HG03103 (cell line): ENCODE data around the gene CACNA1E.
A peak's percentile ranks its signal among the peaks of the same experiment; 100 is the strongest.

Source experiments
- ATAC-seq: cut with Tn5 transposase; IDR thresholded peaks from one replicate; pipeline ENCODE4 v1.9.1; 2021; ENCODE audit warnings: low read depth; ENCODE audit not compliant: unreplicated experiment

The CACNA1E gene

DNA sequence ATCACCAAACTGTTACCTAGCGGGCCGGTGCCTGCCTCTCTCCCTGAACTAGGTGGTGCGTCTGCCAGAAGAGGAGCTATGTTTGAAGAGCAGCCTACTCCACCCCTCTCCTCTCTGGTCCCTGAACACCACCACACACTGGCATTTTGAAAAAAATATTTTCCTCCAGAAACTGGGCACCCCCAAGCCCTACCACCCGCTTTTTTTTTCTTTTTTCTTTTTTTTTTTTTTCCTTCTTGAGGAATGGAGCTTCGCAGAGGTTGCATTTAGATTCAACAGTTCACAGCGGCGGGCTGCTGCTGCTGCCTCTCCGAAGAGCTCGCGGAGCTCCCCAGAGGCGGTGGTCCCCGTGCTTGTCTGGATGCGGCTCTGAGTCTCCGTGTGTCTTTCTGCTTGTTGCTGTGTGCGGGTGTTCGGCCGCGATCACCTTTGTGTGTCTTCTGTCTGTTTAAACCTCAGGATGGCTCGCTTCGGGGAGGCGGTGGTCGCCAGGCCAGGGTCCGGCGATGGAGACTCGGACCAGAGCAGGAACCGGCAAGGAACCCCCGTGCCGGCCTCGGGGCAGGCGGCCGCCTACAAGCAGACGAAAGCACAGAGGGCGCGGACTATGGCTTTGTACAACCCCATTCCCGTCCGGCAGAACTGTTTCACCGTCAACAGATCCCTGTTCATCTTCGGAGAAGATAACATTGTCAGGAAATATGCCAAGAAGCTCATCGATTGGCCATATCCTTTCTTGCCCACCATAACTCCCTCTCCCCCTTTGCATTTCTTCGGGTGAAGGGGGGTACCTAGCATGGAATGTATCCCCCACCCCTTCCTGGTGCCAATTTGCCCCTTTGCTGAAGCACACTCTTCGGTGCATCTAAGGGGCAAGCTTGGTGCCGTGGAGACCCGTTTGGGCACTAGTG lies at the start of gene CACNA1E:
Gene CACNA1E, plus strand, starts transcription at position 233 of the 911 bp plus-strand sequence. Its CDS starts 228 bp downstream, at position 461.
- no peak for ATAC-seq

DNA sequence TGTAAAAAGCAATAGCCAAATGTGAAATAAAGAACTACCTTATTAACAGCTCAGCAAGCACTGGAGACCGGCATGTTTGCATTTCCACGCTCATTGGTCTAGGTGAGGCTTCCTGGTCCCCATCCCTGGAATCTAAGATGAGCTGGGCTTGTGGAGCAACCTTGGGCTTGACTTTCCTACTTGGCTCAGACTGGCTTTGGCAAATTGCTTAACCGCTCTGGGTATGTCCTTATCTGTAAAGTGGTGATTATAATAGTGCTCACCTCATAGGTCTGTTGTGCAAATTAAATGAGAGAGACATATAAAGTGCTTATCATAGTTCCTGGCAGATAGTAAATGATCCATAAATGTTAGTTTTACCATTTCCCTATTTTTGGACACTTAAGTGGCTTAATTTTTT lies 49.4 kb upstream of the CACNA1E start:
- ATAC-seq = no peak

DNA sequence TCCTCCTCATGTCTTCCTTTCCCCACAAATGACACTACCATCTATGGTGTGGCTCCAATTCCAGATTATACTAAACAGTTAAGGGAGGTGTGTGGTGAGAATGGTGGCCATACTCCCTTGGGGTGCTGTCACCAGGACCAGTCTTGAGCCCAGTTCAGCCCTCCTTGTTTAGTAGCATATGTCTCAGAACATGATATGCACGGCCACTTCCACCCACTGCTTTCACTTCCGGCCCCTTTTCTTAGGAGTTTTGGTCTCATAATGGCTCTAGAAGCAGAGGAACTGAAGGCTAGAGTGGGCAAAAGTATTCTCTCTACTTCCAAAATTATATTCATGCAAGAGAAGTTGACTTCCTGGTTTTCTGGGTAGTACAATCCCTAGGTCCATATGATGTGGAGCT lies 45.3 kb upstream of the CACNA1E start:
- ATAC-seq = peak; percentile 56

DNA sequence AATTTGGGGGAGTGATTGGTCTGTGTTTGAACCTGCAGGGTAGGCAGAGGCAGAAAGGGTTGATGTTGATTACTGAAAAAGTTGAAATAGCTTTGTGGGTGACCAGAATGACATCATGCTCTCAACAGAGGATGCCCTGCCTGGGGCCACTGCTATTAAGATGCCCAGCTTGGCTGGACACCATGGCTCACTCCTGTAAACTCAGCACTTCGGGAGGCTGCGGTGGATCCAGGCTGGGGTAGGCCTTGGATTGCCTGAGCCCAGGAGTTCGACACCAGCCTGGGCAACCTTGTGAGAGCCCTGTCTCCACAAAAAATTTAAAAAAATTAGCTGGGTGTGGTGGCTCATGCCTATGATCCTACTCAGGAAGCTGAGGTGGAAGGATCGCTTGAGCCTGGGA lies 42.8 kb upstream of the CACNA1E start:
- no peak for ATAC-seq

DNA sequence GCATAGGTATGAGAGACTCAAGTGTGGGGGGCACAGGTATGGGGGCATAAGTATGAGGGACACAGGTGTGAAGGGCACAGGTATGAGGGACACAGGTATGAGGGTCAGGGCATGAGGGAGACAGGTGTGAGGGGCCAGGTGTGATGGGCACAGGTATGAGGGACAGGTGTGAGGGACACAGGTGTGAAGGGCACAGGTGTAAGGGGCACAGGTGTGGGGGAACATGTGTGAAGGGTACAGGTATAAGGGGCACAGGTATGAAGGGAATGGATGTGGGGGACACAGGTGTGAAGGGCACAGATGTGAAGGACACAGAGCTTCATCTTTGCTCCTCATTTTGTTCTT lies 41.2 kb upstream of the CACNA1E start:
- ATAC-seq = no peak

DNA sequence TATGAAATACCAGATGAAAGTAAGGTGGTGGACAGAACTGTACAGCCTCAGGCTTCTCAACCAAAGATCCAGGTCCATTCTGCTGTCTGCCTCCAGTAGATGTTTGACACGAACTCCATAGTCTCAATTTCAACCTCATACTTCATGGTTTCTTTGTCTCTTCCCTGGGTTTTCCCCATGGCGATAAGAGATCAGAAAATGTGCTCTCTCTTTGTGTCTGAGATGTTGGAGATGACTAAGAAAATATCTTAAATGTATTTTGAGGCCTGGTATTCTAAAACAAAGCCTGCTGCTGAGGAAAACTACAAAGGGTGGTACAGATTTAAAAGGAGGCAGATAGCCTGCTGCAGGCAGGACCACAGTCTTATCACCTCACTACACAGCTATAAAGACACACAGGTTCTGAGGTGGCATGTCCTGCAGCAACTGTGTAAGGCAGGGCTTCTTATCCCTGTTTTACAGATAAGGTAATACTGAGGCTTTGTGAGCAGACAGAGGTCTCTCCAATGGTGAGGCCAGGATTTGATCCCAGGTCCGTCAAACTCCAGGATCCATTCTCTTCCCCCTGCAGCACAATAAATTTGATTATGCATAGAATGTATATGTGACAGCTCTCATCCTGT lies 40.0 kb upstream of the CACNA1E start:
- no peak for ATAC-seq

DNA sequence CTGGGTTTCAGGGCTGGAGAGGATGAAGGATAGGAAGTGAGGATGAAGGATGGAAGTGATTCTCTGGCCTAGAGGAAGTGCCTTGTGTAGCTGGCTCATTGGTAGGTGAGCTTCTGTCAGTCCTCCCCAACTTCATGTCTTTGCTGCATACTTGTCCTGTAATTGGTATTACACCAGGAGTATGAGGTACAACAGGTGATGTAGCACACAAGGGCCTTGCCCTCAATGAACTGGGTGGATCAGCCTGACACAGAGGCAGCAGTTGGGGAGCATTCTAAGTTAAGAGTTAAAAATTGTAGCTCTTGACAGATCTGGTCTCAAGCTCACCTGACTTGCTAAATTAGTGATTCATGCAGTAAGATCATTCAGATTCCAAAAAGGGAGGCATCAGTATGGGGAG lies 37.9 kb upstream of the CACNA1E start:
- ATAC-seq = no peak

DNA sequence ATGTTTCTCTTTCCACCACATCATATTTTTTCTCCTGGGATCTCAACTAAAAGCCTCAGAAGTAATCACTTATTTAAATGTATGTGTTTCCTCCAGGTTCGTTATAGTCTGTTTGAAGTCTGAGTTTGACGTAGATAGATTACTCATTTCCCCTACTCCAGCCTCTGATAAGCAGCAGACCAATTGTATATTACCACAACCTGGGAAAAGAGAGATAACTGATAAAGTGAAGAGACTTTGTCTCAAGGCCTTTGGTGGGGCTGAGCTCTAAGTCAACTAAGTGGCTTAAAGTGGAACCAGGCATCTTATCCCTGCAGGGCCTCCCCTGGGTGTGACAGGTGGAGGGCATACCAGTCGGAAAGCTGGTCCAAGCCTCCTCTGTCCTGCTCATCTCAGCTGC lies 34.9 kb upstream of the CACNA1E start:
- no peak for ATAC-seq

DNA sequence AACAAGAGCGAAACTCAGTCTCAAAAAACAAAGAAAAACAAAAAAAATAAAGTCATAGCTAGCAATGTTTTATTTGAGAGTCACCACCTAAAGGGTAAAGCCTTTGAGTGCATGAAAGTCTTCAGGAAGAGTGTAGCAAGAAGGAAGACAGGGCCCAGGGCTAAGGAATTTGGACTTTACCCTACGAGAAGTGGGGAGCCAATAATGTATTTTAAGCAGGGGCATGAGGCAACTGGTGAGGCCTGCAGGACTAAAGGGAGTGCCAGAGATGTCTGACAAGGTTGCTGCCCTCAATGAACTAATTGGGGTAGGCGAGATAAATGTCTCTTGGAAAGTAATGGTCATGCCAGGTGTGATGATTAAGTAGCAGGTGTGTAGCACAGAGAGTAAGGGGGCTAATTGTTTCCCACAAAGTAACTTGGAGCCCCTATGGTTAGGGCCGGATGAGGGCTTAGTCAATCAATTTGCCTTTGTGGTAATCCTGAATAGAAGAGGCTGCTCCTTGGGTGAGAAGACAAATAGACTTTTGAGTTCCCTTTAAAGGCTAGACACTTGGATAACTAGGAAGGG lies 31.6 kb upstream of the CACNA1E start:
- ATAC-seq = no peak

DNA sequence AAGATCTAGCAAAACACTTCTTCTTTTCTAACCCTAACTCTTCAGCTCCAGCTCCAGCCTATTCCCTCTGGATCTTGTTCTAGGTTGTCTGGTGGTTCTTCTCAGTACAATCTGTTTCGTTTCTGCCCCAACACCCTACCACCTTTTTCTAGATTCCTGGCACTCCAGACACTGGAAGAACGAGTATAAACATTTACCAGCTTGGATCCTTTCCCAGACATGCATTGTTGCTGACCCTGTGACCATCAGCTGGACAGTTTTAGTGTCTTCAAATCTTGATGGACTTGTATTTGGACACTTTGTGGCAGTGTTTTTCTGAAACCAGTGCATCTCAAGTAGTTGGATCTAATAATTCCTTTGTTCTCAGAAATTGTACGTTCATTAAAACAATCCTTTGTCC lies 30.6 kb upstream of the CACNA1E start:
- ATAC-seq = no peak

DNA sequence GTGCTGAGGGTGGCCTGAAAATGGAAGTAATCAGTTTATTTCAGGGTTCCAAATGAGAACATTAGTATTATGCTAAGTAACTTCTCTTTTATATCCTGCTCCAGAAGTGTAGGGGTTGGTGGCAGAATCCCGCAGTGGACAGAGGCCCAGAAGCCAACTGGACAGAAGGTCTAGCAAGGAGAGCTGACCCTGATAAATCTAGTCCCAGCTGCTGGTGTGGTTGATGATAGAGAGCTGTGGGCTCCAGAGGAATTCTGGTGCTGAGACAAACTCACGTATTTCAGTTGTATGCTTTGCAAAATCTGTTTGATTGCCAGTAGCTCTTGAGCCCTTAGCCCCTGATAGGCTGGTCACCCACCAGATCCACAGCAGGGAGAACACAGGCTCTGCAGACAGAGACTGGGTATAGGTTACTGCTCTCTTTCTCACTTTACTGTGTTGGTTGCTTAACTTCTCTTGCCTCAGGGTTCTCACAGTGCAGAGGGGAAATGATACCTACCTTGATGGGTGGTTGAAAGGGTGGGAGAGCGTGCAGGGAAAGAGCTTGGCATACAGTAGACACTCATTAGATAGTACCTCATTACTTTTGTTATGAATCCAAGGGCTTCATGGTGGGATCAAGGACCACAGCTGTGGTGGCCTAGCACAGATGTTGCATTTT lies 29.6 kb upstream of the CACNA1E start:
- ATAC-seq = no peak

DNA sequence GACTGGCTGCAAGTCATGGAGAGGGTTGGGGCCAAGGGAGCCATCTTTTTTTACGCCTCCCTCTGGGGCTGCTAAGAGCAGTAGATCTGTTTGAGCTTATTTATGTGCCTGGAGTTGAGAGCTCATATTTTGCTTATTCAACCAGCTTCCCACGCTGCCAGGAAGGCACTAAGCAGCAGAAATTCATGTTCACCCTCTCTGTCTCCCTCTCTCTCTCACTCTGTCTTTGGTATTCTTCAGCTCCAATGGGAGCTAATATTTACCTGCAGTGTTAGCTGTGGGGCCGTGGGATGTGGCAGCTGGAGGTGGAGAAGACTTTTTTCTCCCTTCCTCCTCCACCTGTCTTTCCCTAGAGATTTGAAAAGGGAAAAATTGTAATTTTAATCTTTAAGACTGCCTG lies 26.8 kb upstream of the CACNA1E start:
- ATAC-seq = no peak

DNA sequence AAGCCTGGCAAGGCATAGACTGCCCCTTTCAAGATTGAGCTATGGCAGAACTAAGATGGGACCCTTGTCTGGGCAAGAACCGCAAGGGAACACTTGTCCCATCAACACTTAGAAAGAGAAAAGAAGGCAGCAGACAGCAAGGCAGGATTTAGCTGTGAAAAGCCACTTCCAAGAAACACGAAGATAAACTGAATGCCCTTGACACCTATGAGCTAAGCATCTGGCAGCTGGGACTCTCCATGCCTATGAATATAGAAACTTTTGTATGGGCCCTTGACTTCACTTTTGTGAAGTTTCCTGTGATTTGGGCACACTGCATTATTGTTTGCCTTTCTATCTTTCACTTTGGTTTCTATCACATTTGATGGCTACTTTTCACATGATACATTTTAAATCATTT lies 24.9 kb upstream of the CACNA1E start:
- ATAC-seq = no peak

DNA sequence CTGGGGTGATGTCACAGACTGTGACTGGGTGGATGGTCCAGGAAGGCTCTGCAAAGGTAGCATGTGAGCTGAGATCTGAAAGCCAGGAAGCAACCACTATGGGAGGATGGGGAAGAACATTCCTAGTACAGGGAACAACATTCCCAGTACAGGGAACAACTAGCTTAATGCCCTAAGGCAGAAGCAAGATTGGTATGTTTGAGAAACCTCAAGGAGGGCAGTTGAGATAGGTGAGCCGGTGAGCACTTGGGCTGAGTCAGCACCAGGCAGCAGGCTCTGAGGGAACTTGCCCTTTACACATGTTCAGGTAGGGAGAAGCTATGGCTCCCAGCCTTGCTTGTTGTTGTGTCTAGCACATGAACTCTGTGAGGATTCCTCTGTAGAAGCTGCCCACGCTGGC lies 24.2 kb upstream of the CACNA1E start:
- ATAC-seq = no peak

DNA sequence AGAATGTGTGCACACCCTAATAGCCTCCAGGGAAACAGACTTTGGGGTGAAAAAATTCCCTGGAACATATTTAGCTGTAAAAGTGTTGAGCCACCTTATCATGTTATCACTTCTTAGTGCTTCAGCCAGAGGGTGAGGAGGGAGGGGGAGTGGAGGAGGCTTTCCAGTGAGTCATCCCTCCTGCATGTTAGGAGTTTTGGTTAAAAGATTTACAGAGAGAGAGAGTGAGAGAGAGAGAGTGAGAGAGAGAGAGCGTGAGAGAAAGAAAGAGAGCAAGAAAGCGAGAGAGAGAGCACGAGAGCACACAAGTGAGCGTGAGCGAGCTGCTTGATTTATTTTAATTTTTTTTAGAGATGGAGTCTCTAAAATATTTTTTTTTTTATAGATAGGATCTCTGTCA lies 13.5 kb upstream of the CACNA1E start:
- ATAC-seq = no peak

DNA sequence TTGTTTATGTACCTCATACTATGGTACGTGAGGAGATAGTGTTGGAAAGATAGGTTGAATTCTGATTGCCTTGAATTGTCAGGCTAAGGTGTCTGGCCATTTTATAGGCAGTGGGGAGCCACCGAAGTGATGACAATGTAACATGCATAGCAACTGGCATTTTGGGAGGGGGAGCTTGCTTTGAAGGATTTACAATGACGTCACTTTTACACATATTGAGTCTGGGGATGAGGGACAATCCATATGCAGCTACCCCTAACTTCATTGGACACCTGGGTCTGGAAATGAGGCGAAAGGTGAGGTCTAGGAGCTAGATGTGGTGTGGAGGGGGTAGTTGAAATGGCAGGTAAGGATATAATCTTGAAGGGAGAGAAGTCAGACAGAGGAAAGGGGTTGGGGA lies 7.7 kb upstream of the CACNA1E start:
- no peak for ATAC-seq

DNA sequence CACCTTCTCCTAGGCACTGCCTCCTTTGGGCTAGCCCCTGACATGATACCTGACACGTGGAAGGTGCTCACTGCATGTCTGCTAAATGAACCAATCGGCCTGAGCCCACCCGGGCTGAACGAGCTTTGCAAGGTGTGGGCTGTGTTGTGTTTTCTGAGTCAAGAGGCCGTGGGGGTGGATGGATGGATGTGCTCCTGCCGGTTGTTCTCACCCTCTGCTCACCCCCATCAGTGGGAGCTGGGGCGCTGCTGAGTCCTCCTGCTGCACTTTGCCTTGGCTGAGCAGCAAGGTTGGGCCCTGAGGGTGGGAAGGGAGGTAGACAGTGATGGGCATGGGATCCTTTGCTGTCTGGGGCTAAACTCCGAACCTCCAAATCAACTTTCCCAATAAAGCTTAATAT lies 6.7 kb upstream of the CACNA1E start:
- ATAC-seq = no peak

DNA sequence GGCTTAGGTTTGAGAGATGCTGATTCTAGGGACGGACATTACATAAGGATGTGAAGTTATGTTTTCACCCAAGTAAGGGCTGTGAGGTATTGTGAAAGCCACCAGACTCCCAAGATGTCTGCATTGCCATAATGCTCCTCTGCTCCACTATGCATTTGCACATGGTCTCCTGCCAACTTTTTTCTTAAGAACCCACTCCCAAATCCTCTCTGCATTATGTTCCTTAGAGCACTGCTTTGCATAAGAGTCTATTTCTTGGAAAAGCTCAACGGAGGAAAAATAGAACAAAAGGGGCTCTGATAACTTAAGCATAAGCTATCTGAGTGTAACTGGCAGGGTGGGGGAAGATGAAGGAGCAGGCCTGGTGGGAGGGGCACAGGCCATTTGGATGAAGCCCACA lies 5.0 kb upstream of the CACNA1E start:
- ATAC-seq = no peak

DNA sequence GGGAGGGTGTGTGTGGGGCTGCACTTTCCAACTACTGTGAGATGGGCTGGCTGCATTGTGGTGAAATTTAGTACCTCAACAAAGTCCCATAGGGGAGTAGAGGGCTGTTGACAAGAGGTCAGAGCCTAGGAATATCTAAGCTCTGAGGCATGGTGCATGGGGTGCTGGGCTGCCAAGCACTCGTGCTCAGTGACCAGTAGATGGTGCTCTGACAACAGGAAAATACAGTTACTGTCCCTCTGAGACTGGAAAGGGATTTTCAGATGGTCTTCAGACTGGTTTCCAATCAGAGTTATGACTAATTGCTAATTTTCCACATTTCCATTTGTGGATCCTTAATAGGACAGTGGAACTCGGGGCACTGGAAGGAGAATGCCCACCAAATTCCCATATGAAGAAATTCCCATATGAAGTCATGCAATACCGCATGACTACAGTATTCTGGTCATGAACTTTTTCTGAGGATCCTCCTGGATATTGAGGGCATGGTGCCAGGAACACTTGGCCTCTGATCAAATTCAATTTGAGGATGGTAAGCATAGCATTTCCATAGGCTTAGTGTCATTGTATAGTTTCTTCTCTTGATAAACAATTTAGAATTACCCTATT lies 4.1 kb upstream of the CACNA1E start:
- ATAC-seq = peak; percentile 37

DNA sequence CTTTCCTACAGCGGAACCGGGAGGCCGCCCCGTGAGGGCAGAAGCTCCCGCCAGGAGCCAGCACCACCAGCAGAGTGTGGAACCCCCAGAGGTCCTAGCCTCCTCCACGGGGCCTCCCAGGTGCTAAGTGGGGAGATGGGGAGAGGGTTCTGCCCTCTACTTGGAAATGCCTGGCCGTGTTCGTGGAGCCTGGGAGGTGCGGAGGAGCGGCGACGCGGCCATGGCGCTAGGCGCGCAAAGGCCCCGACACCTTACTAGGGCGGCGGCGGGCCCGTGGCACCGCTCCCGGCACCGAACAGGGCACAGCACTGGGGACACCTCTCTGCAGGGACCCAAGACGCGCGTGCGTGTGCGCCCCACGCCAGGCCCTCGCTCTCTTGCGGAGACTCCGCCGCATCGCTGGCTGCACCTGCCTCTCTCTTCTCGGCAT lies 1.3 kb upstream of the CACNA1E start:
- ATAC-seq = no peak
